A549 (cell line): ENCODE results near the gene REEP6. TPM values are rescaled to one million over a fixed set of nuclear protein-coding genes. Genes with fewer than 3 reads are reported as not detected.
"Not testable (repeated sequence)": the region's sequence is repeated elsewhere in the genome, so short reads cannot be mapped to it uniquely, and the experiment has no call there.

Source experiments
- ATAC-seq, 2 experiments: fragments of 200-7000 bp in 1 of 2; fragments of >200 bp in 1 of 2; cut with Nextera tagmentation in 1 of 2; cut with Tn5 transposase in 1 of 2; 3 replicates each; pipeline versions ENCODE4 v1.8.0 to v1.9.1; 2018 to 2020; ENCODE audit warnings: mild to moderate bottlenecking in 1 of 2, moderate library complexity in 1 of 2
- CTCF ChIA-PET: fragments of 300-600 bp; sonication (Branson Sonifier 250); formaldehyde crosslinking; extraction: SDS; loops from one replicate; lab custom pipeline; 2021; ENCODE audit warnings: antibody characterized with exemption, inconsistent platforms; lab: Yijun Ruan, JAX
- POLR2A ChIA-PET: fragments of 350-600 bp; formaldehyde crosslinking; extraction: SDS; loops from one replicate; lab custom pipeline; 2021; ENCODE audit warnings: antibody characterized with exemption, inconsistent platforms; lab: Yijun Ruan, JAX
- DNase-seq, 2 experiments: peaks; one replicate each; pipeline versions ENCODE4 v3.0.0 to v3.0.0-alpha.2; 2011 to 2016; ENCODE audit warnings: low read depth in 1 of 2, low spot score in 1 of 2
- FAIRE-seq: peaks from 2 replicates; lab custom pipeline; 2011; peaks lifted over from hg19 to GRCh38; lab: Jason Lieb, UNC
- H3K27ac ChIP-seq, 2 experiments: fragments of >200 bp; sonication (Bioruptor Twin); formaldehyde crosslinking; 3 replicates each; pipeline ENCODE4 v1.5.1; 2016 to 2017
- H3K4me1 ChIP-seq: fragments of >200 bp; sonication (Bioruptor Twin); formaldehyde crosslinking; 3 replicates; pipeline ENCODE4 v1.6.1; 2016
- H3K4me2 ChIP-seq: fragments of >200 bp; sonication (Bioruptor Twin); formaldehyde crosslinking; 3 replicates; pipeline ENCODE4 v1.6.1; 2016
- H3K4me3 ChIP-seq: fragments of >200 bp; sonication (Bioruptor Twin); formaldehyde crosslinking; 3 replicates; pipeline ENCODE4 v1.5.1; 2016
- H3K9me3 ChIP-seq: fragments of >200 bp; sonication (Bioruptor Twin); formaldehyde crosslinking; 3 replicates; pipeline ENCODE4 v1.6.1; 2016
- BHLHE40 ChIP-seq: IDR thresholded peaks from 2 replicates; pipeline ENCODE4 v1.6.1; 2012; ENCODE audit warnings: low read depth, low read length, inconsistent platforms
- FOXS1 ChIP-seq: fragments of 250-450 bp; sonication (Bioruptor Pico); IDR thresholded peaks from 2 replicates; pipeline ENCODE4 v1.5.0; 2020; ENCODE audit warnings: mild to moderate bottlenecking, moderate library complexity
- HDAC2 ChIP-seq: fragments of 200-600 bp; sonication (generic); IDR thresholded peaks from 2 replicates; pipeline ENCODE4 v1.6.1; 2016
- HEYL ChIP-seq: fragments of 250-450 bp; sonication (Bioruptor Pico); IDR thresholded peaks from 2 replicates; pipeline ENCODE4 v1.8.0; 2021; ENCODE audit warnings: mild to moderate bottlenecking, moderate library complexity
- JUN ChIP-seq, 2 experiments: fragments of >200 bp; sonication (Bioruptor Twin); formaldehyde crosslinking; IDR thresholded peaks; 2 replicates in 1 of 2; 3 replicates in 1 of 2; pipeline ENCODE4 v1.6.1; 2016 to 2017
- KDM1A ChIP-seq: fragments of 200-600 bp; sonication (generic); IDR thresholded peaks from 2 replicates; pipeline ENCODE4 v1.6.1; 2016; ENCODE audit warnings: low read depth, mild to moderate bottlenecking
- MAFK ChIP-seq: fragments of 450-650 bp; IDR thresholded peaks from 2 replicates; pipeline ENCODE4 v1.6.1; 2014; ENCODE audit not compliant: partially characterized antibody
- MAZ ChIP-seq: fragments of 150-350 bp; IDR thresholded peaks from 2 replicates; pipeline ENCODE4 v1.6.1; 2014; ENCODE audit warnings: antibody characterized with exemption, low read depth, low read length, borderline replicate concordance
- RFX5 ChIP-seq: fragments of 450-650 bp; IDR thresholded peaks from 2 replicates; pipeline ENCODE4 v1.7.1; 2014; ENCODE audit warnings: antibody characterized with exemption, mild to moderate bottlenecking, moderate library complexity
- RNF2 ChIP-seq: fragments of 200-600 bp; sonication (generic); IDR thresholded peaks from 2 replicates; pipeline ENCODE4 v1.6.1; 2016; ENCODE audit warnings: low read depth, mild to moderate bottlenecking, antibody characterized with exemption, moderate library complexity, borderline replicate concordance
- ZFP36 ChIP-seq: fragments of 450-650 bp; IDR thresholded peaks from 2 replicates; pipeline ENCODE4 v1.6.1; 2014; ENCODE audit warnings: borderline replicate concordance; ENCODE audit not compliant: partially characterized antibody
- WGBS: methylation state at CpG from one replicate; pipeline ENCODE4 v1.1.6; 2017; ENCODE audit errors: missing lambda C conversion rate; 5-methylcytosine and 5-hydroxymethylcytosine counted together
- polyA plus RNA-seq, 4 experiments: library from polyadenylated mRNA; depleted of rRNA in 3 of 4; stranded (reverse); fragments of >200 nt; fragmentation: RNase III in 1 of 4; extraction: RNeasy Plus Mini Kit Qiagen cat#74134 plus additional on column Dnase treatment in 1 of 4; gene quantifications; 2 replicates in 3 of 4; 3 replicates in 1 of 4; pipeline ENCODE4 v1.2.3, GENCODE V29; 2011 to 2017
- TF ChIP-seq, protein P1 (sequence below): fragments of 200-600 bp; sonication (generic); IDR thresholded peaks from 2 replicates; pipeline ENCODE4 v1.6.1; 2016; ENCODE audit warnings: antibody characterized with exemption, mild to moderate bottlenecking, moderate library complexity
- TF ChIP-seq, protein P2 (sequence below): fragments of 250-450 bp; sonication (Bioruptor Pico); IDR thresholded peaks from 2 replicates; pipeline ENCODE4 v1.5.0; 2020; ENCODE audit warnings: low read depth, mild to moderate bottlenecking, moderate library complexity
- TF ChIP-seq, protein P3 (sequence below): IDR thresholded peaks from 2 replicates; pipeline ENCODE4 v1.6.1; 2012; ENCODE audit warnings: low read depth, borderline replicate concordance
- TF ChIP-seq, protein P4 (sequence below): fragments of 450-650 bp; IDR thresholded peaks from 2 replicates; pipeline ENCODE4 v1.6.1; 2014; ENCODE audit warnings: antibody characterized with exemption
- TF ChIP-seq, protein P5 (sequence below): fragments of >200 bp; sonication (Bioruptor Twin); formaldehyde crosslinking; IDR thresholded peaks from 3 replicates; pipeline ENCODE4 v1.5.1; 2016

The REEP6 gene
- polyA plus RNA-seq, 2 of the 4 experiments (the other 2 are of a cell fraction), result 1.8 to 4.8 TPM

DNA sequence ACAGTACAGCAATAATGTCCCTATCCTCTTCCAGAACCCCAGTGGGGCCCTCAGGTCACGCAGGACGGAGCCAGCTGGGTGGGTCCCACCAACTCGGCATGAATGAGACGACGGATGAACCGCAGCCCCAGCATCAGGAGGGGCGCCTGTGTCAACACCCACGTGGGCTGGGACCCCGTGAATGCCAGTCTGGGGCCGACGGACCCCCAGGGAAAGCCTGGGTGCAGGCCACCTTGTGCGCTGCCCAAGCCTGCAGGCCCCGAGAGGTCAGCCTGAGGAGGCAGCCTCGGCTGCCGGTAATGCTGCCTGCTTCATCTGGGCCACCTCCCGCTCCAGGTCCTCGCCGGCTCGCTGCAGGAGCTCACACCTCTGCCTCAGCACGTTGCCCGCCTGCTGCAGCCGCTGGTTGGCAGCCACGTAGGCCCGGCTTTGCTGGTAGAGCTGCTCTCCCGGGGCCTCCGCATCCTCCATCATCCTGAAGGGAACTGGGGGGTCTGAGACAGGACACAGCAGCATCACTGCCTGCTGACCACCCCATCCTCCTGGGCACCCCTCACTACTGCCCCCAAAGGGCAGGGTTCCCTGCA, 16.1 kb upstream of the REEP6 start:
- DNase-seq (no peak), ATAC-seq (no peak), FAIRE-seq (no peak)
- CTCF ChIA-PET, result interaction anchor here (1.2 kb wide), 1 partner anchor 10 kb away, joined by 3 read pairs; no protein-coding TSS in a partner anchor
- POLR2A ChIA-PET, result interaction anchor here (0.6 kb wide), 1 partner anchor 16 kb away, joined by 3 read pairs; the partner anchor contains the start of genes PCSK4 and REEP6
- Histone ChIP-seq H3K9me3 (no peaks in the 10 kb centered on the region), H3K4me1 (peaks cover 14% of the 10 kb centered on the region), H3K4me2 (no peak overlapping the region), H3K27ac (no peak overlapping the region), H3K4me3 (no peak overlapping the region)
- WGBS, result 95% methylated on average over 17 of the region's 26 CpGs
- TF ChIP-seq, protein P1, sequence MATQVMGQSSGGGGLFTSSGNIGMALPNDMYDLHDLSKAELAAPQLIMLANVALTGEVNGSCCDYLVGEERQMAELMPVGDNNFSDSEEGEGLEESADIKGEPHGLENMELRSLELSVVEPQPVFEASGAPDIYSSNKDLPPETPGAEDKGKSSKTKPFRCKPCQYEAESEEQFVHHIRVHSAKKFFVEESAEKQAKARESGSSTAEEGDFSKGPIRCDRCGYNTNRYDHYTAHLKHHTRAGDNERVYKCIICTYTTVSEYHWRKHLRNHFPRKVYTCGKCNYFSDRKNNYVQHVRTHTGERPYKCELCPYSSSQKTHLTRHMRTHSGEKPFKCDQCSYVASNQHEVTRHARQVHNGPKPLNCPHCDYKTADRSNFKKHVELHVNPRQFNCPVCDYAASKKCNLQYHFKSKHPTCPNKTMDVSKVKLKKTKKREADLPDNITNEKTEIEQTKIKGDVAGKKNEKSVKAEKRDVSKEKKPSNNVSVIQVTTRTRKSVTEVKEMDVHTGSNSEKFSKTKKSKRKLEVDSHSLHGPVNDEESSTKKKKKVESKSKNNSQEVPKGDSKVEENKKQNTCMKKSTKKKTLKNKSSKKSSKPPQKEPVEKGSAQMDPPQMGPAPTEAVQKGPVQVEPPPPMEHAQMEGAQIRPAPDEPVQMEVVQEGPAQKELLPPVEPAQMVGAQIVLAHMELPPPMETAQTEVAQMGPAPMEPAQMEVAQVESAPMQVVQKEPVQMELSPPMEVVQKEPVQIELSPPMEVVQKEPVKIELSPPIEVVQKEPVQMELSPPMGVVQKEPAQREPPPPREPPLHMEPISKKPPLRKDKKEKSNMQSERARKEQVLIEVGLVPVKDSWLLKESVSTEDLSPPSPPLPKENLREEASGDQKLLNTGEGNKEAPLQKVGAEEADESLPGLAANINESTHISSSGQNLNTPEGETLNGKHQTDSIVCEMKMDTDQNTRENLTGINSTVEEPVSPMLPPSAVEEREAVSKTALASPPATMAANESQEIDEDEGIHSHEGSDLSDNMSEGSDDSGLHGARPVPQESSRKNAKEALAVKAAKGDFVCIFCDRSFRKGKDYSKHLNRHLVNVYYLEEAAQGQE, result no peak
- TF ChIP-seq BHLHE40 (no peak), MAFK (no peak), HDAC2 (no peak), RFX5 (no peak), RNF2 (no peak)
- TF ChIP-seq, all 56 proteins: peak for 0

DNA sequence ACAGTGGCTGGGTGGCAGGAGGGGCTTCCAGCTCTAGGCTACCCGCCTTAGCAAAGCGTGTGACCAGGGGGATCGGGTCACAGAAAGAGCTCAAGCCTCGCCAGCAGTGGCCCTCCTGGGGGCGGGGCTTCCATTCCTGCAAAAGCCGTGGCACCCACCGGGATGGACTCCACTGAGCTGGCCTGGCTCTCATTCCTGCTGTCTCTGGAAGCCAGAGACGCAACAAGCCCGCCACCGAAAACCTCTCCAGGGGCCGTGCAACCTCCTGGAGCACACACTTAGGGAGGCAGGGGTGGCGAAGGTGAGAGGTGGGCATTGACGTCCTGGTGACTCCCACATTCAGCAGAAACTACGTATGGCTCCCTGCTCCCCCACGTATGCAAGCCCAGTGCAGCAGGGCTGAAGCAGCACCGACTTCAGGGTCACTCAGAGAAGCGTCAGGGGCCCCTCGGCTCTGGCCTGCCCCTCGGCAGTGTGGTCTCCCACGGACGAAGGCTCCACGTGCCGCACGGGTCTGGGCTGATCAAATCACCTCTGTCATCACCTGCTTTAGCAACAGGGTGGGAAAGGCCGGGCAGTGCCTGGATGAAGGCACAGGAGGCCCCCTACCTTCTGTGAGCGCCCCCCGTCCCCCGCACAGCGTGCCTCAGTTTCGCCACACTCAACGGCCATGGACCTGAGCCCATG, 15.1 kb upstream of the REEP6 start:
- no peak for TF ChIP-seq FOXS1 (CRISPR knock-in tag)
- TF ChIP-seq RNF2, result no peak
- TF ChIP-seq, protein P2, sequence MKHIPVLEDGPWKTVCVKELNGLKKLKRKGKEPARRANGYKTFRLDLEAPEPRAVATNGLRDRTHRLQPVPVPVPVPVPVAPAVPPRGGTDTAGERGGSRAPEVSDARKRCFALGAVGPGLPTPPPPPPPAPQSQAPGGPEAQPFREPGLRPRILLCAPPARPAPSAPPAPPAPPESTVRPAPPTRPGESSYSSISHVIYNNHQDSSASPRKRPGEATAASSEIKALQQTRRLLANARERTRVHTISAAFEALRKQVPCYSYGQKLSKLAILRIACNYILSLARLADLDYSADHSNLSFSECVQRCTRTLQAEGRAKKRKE (CRISPR knock-in tag), result no peak
- Histone ChIP-seq H3K4me2 (no peak overlapping the region), H3K27ac (no peak overlapping the region), H3K4me3 (no peak overlapping the region), H3K9me3 (no peaks in the 10 kb centered on the region), H3K4me1 (peaks cover 11% of the 10 kb centered on the region; the same call in 2 of the 3 replicates)
- ATAC-seq (no peak), DNase-seq (no peak), FAIRE-seq (no peak)
- POLR2A ChIA-PET, result interaction anchor here (0.6 kb wide), 1 partner anchor 15 kb away, joined by 3 read pairs; the partner anchor contains the start of genes PCSK4 and REEP6
- CTCF ChIA-PET, result no interaction called here
- WGBS, result 94% methylated on average over 11 of the region's 31 CpGs

DNA sequence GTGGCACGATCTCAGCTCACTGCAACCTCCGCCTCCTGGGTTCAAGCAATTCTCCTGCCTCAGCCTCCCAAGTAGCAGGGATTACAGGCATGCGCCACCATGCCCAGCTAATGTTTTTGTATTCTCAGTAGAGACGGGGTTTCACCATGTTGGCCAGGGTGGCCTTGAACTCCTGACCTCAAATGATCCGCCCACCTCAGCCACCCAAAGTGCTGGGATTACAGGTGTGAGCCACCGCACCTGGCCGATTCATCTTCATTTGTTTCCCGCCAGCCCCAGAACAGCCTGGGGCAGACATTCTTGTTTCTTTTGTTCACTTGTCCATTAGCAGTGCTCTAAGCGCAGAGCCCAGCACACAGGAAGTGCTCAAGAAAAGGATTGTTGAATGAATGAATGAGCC, 13.9 kb upstream of the REEP6 start:
- WGBS, result 94% methylated on average over 8 of the region's 9 CpGs
- CTCF ChIA-PET, result interaction anchor here (1.6 to 2.2 kb wide), 2 partner anchors 28 to 31 kb away, joined by 4 to 6 read pairs; no protein-coding TSS in a partner anchor
- DNase-seq, POLR2A ChIA-PET, FAIRE-seq, H3K4me3 ChIP-seq, H3K4me2 ChIP-seq, H3K27ac ChIP-seq, ATAC-seq, H3K9me3 ChIP-seq: not testable (repeated sequence)
- H3K4me1 ChIP-seq, result peaks cover 11% of the 10 kb centered on the region; the same call in 2 of the 3 replicates

DNA sequence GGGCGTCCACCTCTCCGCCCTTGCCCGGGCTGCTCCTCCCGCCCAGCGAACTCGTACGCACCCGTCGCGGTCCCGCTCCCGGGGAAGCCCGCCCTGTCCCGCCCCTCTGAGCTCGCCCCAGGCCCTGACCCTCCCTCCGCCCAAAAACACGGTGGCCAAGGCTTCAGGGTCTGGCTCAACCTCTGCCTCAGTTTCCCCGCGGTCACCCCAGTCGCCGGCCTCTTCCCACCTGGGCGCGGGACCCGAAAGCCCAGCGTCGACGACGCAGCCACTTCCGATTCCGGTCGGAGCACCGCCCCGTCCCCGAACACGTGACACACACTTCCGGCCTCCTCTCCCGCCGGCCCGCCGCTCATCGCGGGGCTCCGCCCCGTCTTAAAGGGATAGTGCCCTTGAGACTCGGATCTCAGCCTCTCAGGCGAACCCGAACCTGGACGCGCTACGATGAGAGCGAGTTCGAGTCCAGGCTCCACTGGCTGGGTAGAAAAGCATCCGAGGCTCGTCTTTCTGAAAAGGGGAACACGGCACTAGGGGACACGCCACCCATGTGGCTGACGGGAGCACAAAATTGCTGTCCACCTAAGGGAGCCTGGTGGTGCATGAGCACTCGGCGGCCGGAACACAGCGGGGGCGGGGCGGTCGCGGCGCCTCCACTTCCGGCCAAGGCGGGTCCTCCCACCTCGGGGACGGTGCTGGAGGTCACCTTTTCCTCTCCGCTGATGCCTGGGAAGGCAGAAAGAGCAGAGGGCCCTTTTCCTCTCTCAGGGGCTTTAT, 11.9 kb upstream of the REEP6 start, which contains the start of gene C19orf25:
Gene C19orf25 (minus strand): TSS at position 282 of the 774 bp plus-strand sequence. CDS start 312 bp downstream, outside the sequence.
- Histone ChIP-seq H3K4me1 (peaks cover 11% of the 10 kb centered on the region; the same call in 2 of the 3 replicates), H3K4me2 (peak within 1 kb of the TSS; percentile 90), H3K4me3 (peak within 1 kb of the TSS; percentile 95), H3K27ac (peak within 1 kb of the TSS; percentile 88 to 95), H3K9me3 (no peaks in the 10 kb centered on the region)
- peak; percentile 51 for FAIRE-seq
- POLR2A ChIA-PET, result no interaction called here
- WGBS, result 2% methylated on average over 31 of the region's 71 CpGs
- peak; percentile 89 to 95 for ATAC-seq
- CTCF ChIA-PET, result no interaction called here
- DNase-seq, result peak; percentile 84 to 93
- TF ChIP-seq, protein P3, sequence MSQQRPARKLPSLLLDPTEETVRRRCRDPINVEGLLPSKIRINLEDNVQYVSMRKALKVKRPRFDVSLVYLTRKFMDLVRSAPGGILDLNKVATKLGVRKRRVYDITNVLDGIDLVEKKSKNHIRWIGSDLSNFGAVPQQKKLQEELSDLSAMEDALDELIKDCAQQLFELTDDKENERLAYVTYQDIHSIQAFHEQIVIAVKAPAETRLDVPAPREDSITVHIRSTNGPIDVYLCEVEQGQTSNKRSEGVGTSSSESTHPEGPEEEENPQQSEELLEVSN, result peak; percentile 92
- 0 out of 2 replicates have a peak, but pooled peaks have one; percentile 29 for TF ChIP-seq HDAC2
- peak; percentile 68 for TF ChIP-seq KDM1A
- no peak for TF ChIP-seq HEYL (CRISPR knock-in tag)
- TF ChIP-seq MAFK, result no peak
- TF ChIP-seq MAZ, result no peak
- TF ChIP-seq ZFP36, result no peak
- TF ChIP-seq, protein P4, sequence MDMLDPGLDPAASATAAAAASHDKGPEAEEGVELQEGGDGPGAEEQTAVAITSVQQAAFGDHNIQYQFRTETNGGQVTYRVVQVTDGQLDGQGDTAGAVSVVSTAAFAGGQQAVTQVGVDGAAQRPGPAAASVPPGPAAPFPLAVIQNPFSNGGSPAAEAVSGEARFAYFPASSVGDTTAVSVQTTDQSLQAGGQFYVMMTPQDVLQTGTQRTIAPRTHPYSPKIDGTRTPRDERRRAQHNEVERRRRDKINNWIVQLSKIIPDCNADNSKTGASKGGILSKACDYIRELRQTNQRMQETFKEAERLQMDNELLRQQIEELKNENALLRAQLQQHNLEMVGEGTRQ, result peak; percentile 92
- TF ChIP-seq BHLHE40, result no peak
- TF ChIP-seq, protein P5, sequence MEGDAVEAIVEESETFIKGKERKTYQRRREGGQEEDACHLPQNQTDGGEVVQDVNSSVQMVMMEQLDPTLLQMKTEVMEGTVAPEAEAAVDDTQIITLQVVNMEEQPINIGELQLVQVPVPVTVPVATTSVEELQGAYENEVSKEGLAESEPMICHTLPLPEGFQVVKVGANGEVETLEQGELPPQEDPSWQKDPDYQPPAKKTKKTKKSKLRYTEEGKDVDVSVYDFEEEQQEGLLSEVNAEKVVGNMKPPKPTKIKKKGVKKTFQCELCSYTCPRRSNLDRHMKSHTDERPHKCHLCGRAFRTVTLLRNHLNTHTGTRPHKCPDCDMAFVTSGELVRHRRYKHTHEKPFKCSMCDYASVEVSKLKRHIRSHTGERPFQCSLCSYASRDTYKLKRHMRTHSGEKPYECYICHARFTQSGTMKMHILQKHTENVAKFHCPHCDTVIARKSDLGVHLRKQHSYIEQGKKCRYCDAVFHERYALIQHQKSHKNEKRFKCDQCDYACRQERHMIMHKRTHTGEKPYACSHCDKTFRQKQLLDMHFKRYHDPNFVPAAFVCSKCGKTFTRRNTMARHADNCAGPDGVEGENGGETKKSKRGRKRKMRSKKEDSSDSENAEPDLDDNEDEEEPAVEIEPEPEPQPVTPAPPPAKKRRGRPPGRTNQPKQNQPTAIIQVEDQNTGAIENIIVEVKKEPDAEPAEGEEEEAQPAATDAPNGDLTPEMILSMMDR, result no peak
- TF ChIP-seq JUN (IDR thresholded peaks at IDR 0.05), result peak; percentile 34 to 66; a peak in 2 of 5 replicates
